ENCODE measurements around the gene TMEM132D. TPM values are rescaled to one million over a fixed set of nuclear protein-coding genes. Genes with fewer than 3 reads are reported as not detected.

The TMEM132D gene
- total and polyA plus RNA-seq, 2 of the 8 experiments (the other 6 are each of a cell fraction or from before 2014, with no cell fraction given): 3.5 to 10.1 TPM

GRCh38 chr12:129459886-129460285, 443.9 kb downstream of the TMEM132D start (continued):
- TF ChIP-seq CHD7 (IDR thresholded peaks at IDR 0.05; ENCODE audit: insufficient replicate concordance, low read length) (no peak), JUND (IDR thresholded peaks at IDR 0.05; ENCODE audit: low read length) (no peak), RBBP5 (IDR thresholded peaks at IDR 0.05; ENCODE audit: borderline replicate concordance, low read depth, low read length) (no peak), SIN3A (conservative IDR thresholded peaks at IDR 0.05 in 1 of 2, IDR thresholded peaks at IDR 0.05 in 1 of 2; ENCODE audit: low read depth in 1 of 2, low read length in 2 of 2) (no peak), GABPA (IDR thresholded peaks at IDR 0.05; ENCODE audit: borderline replicate concordance, insufficient read depth, low read length) (no peak)

Data from H1 (cell line).